ENCODE results near the gene PADI2.

GRCh38 chr1:17108786-17109185 lies 10.5 kb downstream of the PADI2 start:
- no peak for TF ChIP-seq CTCF (conservative IDR thresholded peaks at IDR 0.05; ENCODE audit: low read depth, low read length)
- TF ChIP-seq EZH2 (IDR thresholded peaks at IDR 0.05; ENCODE audit: borderline replicate concordance, low read depth, low read length, poor library complexity, severe bottlenecking), result no peak
